HepG2 (cell line): Measurements from ENCODE around the gene BTBD1. TPM values are rescaled to one million over a fixed set of nuclear protein-coding genes. Genes with fewer than 3 reads are reported as not detected.
A peak's percentile ranks its signal among the peaks of the same experiment; 100 is the strongest.

Experiments
- FLYWCH1 ChIP-seq: sonication (generic); formaldehyde crosslinking; IDR thresholded peaks from 2 replicates; pipeline ENCODE4 v1.8.1; 2023; ENCODE audit warnings: mild to moderate bottlenecking, missing genetic modification reagents
- HNRNPLL ChIP-seq: fragments of 200-400 bp; formaldehyde crosslinking; IDR thresholded peaks from 2 replicates; pipeline ENCODE4 v1.6.1; 2017; ENCODE audit warnings: mild to moderate bottlenecking, low read depth, low read length; ENCODE audit not compliant: poor library complexity, severe bottlenecking
- MXD4 ChIP-seq: IDR thresholded peaks from 2 replicates; pipeline ENCODE4 v1.6.1; 2016; ENCODE audit warnings: mild to moderate bottlenecking, missing biosample characterization, missing genetic modification reagents
- MXI1 ChIP-seq: IDR thresholded peaks from 3 replicates; pipeline ENCODE4 v1.6.1; 2012; ENCODE audit warnings: low read depth, low read length, inconsistent platforms, borderline replicate concordance
- NFKB2 ChIP-seq: sonication (generic); formaldehyde crosslinking; IDR thresholded peaks from 2 replicates; pipeline ENCODE4 v1.4.0; 2020; ENCODE audit warnings: missing genetic modification reagents, borderline replicate concordance
- THAP7 ChIP-seq: sonication (generic); formaldehyde crosslinking; IDR thresholded peaks from 2 replicates; pipeline ENCODE4 v1.8.1; 2023; ENCODE audit warnings: mild to moderate bottlenecking, missing genetic modification reagents
- ZNF180 ChIP-seq: sonication (generic); formaldehyde crosslinking; IDR thresholded peaks from 2 replicates; pipeline ENCODE4 v1.4.0; 2020; ENCODE audit warnings: low read depth, missing genetic modification reagents, borderline replicate concordance
- ZNF605 ChIP-seq: sonication (generic); formaldehyde crosslinking; IDR thresholded peaks from 2 replicates; pipeline ENCODE4 v1.8.0; 2022; ENCODE audit warnings: mild to moderate bottlenecking, missing genetic modification reagents
- ZNF704 ChIP-seq: sonication (generic); formaldehyde crosslinking; IDR thresholded peaks from 2 replicates; pipeline ENCODE4 v1.8.1; 2023; ENCODE audit warnings: mild to moderate bottlenecking, inconsistent platforms, moderate library complexity, missing genetic modification reagents, borderline replicate concordance
- ZNF746 ChIP-seq: sonication (generic); formaldehyde crosslinking; IDR thresholded peaks from 2 replicates; pipeline ENCODE4 v1.8.0; 2022; ENCODE audit warnings: mild to moderate bottlenecking, missing genetic modification reagents
- polyA plus RNA-seq, 8 experiments: library from polyadenylated mRNA; depleted of rRNA in 3 of 8; stranded (reverse) in 7 of 8; unstranded in 1 of 8; fragments of >200 nt; fragmentation: Illumina TruSeq in 4 of 8; extraction: Trizol in 4 of 8; gene quantifications; 2 replicates each; pipeline versions ENCODE4 v1.2.1 to v1.2.3, GENCODE V29; 2011 to 2016; ENCODE audit warnings: low read depth in 4 of 8, missing spikeins in 1 of 8, mixed read lengths in 1 of 8; ENCODE audit not compliant: insufficient read depth in 1 of 8
- total RNA-seq, 5 experiments: library from RNA; depleted of rRNA; stranded (reverse); fragments of >200 nt; fragmentation: Illumina TruSeq; extraction: Trizol; gene quantifications; 2 replicates each; pipeline ENCODE4 v1.2.3, GENCODE V29; 2016; ENCODE audit warnings: low read depth in 1 of 5
- TF ChIP-seq, protein P1 (sequence below): IDR thresholded peaks from 2 replicates; pipeline ENCODE4 v1.6.1; 2016; ENCODE audit warnings: low read depth, missing genetic modification reagents, missing compliant biosample characterization
- TF ChIP-seq, protein P2 (sequence below), 2 experiments: sonication (generic) in 1 of 2; formaldehyde crosslinking in 1 of 2; IDR thresholded peaks; 2 replicates each; pipeline versions ENCODE4 v1.4.0 to v1.6.1; 2018 to 2020; ENCODE audit warnings: missing genetic modification reagents in 2 of 2, borderline replicate concordance in 1 of 2, low read depth in 1 of 2, mild to moderate bottlenecking in 1 of 2, missing biosample characterization in 1 of 2
- TF ChIP-seq, protein P3 (sequence below): sonication (generic); formaldehyde crosslinking; IDR thresholded peaks from 2 replicates; pipeline ENCODE4 v1.8.1; 2022; ENCODE audit warnings: mild to moderate bottlenecking, missing genetic modification reagents
- TF ChIP-seq, protein P4 (sequence below): sonication (generic); formaldehyde crosslinking; IDR thresholded peaks from 2 replicates; pipeline ENCODE4 v1.4.0; 2020; ENCODE audit warnings: mild to moderate bottlenecking, missing genetic modification reagents

Gene BTBD1
- total and polyA plus RNA-seq, 2 of the 13 experiments (the other 11 are each of a cell fraction or from before 2014, with no cell fraction given) = 32.1 to 53.9 TPM

- TF ChIP-seq, protein P1, sequence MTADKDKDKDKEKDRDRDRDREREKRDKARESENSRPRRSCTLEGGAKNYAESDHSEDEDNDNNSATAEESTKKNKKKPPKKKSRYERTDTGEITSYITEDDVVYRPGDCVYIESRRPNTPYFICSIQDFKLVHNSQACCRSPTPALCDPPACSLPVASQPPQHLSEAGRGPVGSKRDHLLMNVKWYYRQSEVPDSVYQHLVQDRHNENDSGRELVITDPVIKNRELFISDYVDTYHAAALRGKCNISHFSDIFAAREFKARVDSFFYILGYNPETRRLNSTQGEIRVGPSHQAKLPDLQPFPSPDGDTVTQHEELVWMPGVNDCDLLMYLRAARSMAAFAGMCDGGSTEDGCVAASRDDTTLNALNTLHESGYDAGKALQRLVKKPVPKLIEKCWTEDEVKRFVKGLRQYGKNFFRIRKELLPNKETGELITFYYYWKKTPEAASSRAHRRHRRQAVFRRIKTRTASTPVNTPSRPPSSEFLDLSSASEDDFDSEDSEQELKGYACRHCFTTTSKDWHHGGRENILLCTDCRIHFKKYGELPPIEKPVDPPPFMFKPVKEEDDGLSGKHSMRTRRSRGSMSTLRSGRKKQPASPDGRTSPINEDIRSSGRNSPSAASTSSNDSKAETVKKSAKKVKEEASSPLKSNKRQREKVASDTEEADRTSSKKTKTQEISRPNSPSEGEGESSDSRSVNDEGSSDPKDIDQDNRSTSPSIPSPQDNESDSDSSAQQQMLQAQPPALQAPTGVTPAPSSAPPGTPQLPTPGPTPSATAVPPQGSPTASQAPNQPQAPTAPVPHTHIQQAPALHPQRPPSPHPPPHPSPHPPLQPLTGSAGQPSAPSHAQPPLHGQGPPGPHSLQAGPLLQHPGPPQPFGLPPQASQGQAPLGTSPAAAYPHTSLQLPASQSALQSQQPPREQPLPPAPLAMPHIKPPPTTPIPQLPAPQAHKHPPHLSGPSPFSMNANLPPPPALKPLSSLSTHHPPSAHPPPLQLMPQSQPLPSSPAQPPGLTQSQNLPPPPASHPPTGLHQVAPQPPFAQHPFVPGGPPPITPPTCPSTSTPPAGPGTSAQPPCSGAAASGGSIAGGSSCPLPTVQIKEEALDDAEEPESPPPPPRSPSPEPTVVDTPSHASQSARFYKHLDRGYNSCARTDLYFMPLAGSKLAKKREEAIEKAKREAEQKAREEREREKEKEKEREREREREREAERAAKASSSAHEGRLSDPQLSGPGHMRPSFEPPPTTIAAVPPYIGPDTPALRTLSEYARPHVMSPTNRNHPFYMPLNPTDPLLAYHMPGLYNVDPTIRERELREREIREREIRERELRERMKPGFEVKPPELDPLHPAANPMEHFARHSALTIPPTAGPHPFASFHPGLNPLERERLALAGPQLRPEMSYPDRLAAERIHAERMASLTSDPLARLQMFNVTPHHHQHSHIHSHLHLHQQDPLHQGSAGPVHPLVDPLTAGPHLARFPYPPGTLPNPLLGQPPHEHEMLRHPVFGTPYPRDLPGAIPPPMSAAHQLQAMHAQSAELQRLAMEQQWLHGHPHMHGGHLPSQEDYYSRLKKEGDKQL = no peak
- TF ChIP-seq HNRNPLL = peak; percentile 90
- TF ChIP-seq, protein P2, sequence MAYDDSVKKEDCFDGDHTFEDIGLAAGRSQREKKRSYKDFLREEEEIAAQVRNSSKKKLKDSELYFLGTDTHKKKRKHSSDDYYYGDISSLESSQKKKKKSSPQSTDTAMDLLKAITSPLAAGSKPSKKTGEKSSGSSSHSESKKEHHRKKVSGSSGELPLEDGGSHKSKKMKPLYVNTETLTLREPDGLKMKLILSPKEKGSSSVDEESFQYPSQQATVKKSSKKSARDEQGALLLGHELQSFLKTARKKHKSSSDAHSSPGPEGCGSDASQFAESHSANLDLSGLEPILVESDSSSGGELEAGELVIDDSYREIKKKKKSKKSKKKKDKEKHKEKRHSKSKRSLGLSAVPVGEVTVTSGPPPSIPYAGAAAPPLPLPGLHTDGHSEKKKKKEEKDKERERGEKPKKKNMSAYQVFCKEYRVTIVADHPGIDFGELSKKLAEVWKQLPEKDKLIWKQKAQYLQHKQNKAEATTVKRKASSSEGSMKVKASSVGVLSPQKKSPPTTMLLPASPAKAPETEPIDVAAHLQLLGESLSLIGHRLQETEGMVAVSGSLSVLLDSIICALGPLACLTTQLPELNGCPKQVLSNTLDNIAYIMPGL (CRISPR knock-in tag; IDR thresholded peaks at IDR 0.05; ENCODE audit: borderline replicate concordance in 1 of 2, low read depth in 1 of 2) = peak; percentile 85 to 96
- no peak; the same call in 1 of the 2 replicates for TF ChIP-seq ZNF746 (CRISPR knock-in tag)
- TF ChIP-seq, protein P3, sequence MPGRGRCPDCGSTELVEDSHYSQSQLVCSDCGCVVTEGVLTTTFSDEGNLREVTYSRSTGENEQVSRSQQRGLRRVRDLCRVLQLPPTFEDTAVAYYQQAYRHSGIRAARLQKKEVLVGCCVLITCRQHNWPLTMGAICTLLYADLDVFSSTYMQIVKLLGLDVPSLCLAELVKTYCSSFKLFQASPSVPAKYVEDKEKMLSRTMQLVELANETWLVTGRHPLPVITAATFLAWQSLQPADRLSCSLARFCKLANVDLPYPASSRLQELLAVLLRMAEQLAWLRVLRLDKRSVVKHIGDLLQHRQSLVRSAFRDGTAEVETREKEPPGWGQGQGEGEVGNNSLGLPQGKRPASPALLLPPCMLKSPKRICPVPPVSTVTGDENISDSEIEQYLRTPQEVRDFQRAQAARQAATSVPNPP (CRISPR knock-in tag) = no peak
- peak; percentile 73; the same call in 1 of the 3 replicates for TF ChIP-seq MXI1
- TF ChIP-seq, protein P4, sequence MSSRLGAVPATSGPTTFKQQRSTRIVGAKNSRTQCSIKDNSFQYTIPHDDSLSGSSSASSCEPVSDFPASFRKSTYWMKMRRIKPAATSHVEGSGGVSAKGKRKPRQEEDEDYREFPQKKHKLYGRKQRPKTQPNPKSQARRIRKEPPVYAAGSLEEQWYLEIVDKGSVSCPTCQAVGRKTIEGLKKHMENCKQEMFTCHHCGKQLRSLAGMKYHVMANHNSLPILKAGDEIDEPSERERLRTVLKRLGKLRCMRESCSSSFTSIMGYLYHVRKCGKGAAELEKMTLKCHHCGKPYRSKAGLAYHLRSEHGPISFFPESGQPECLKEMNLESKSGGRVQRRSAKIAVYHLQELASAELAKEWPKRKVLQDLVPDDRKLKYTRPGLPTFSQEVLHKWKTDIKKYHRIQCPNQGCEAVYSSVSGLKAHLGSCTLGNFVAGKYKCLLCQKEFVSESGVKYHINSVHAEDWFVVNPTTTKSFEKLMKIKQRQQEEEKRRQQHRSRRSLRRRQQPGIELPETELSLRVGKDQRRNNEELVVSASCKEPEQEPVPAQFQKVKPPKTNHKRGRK (CRISPR knock-in tag) = no peak
- no peak for TF ChIP-seq ZNF180 (CRISPR knock-in tag)
- TF ChIP-seq THAP7 (CRISPR knock-in tag) = no peak
- 0 out of 2 replicates have a peak, but pooled peaks have one; percentile 57 for TF ChIP-seq ZNF704 (CRISPR knock-in tag)
- peak; percentile 76 for TF ChIP-seq ZNF605 (CRISPR knock-in tag)
- TF ChIP-seq MXD4 (CRISPR knock-in tag) = peak; percentile 63; the same call in 1 of the 2 replicates
- TF ChIP-seq FLYWCH1 (CRISPR knock-in tag) = no peak
- TF ChIP-seq NFKB2 (CRISPR knock-in tag) = peak; percentile 90
Observed at GRCh38 chr15:83011271-83012075, 55.6 kb downstream of the BTBD1 start, which contains the start of gene C15orf40 (continued).
